ENCODE measurements around the gene FOXN3.

The FOXN3 gene

DNA sequence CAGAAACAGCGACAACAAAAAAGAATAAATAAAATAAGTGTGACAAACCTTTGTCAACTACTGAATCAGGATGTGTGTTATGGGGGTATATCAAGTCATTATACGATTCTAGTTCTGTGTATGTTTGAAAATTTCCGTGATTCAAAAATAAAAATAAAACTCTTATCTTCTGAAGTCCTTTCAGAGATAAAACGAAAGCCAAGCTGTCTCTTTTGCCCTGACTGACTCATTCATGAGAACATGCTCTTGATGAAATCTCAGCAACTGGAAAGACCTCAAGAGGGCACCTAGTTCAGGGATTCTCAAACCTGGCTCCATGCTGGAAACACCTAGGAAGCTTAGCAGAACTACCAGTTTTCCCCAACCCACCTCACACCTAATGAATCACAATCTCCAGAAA, 9.2 kb downstream of the FOXN3 start:
- DNase-seq, result no peak

DNA sequence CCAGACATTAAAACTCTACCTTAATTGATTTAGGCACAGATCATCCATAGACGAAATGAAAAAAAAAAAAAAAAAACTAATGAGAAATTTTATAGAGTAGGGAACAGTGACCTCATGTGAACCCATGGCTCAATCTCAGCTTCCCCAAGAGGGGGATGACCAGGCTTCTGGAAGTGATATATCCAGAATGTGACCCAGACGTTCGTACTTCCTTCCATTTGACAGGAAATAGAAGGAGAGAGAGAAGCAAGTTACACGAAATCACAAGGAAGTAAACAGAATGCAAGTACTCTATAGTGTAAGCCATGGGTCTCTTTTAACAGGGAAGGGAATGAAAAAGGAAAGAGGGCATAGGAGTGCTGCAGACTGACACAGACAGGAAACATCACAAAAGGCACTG, 10.1 kb downstream of the FOXN3 start:
- no peak for DNase-seq

GRCh38 chr14:89406361-89406760, 10.7 kb downstream of the FOXN3 start:
- DNase-seq, result no peak

DNA sequence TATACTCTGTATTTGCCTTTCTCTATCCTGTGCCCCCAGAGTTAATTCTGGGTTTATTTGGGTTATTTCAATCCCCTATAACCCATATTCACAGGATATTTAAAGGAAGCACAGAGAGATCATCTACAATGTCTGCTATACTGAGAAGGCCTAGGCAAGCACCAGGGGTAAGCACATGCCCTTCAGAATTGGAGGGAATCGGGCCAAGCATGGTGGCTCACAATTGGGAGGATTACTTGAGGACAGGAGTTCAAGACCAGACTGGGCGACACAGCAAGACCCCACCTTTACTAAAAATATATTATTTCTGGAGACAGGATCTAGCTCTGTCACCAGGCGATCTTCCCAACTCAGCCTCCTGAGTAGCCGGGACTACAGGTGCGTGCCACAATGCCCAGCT, 11.3 kb downstream of the FOXN3 start:
- DNase-seq, result no peak

- DNase-seq, result no peak
Measured at GRCh38 chr14:89402363-89402762, 14.7 kb downstream of the FOXN3 start.

- DNase-seq, result no peak
Measured at GRCh38 chr14:89401761-89402160, 15.3 kb downstream of the FOXN3 start.

DNA sequence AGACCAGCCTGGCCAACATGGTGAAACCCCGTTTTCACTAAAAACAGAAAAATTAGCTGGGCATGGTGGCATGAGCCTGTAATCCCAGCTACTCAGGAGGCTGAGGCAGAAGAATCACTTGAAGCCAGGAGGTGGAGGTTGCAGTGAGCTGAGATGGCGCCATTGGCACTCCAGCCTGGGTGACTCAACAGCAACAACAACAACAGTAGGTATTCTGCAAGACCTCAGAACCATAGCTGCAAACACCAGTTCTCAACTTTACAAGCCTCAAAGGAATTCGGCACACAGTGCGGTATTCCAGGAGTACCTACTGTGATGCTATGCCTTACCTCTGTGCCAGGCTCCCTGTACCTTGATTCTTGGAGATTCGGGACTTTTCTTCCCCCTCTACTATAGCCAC, 15.8 kb downstream of the FOXN3 start:
- no peak for DNase-seq

- no peak for DNase-seq
Measured at GRCh38 chr14:89400529-89400928, 16.5 kb downstream of the FOXN3 start.

DNA sequence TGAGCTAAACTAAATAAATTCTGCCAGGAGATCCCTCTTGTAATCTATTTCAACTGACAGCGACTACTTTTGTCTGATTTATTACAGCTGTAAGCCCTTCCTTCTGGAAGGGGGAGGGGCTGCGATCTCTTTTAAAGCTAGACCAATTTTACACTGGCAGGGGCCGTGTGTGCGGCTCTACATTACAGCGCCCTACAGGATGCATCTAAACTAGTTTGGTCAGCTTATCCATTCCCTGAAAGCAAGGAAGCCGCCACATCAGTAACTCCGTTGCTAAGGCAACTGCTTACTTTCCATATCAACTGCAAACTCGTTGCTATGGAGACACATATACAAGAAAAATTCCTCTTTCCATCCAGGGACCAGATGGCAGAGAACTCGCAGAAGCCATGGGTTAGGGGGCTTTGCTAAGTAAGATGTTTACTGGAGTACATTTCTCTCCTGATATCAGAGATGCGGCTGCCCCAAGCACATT, 17.4 kb downstream of the FOXN3 start:
- no peak for DNase-seq

DNA sequence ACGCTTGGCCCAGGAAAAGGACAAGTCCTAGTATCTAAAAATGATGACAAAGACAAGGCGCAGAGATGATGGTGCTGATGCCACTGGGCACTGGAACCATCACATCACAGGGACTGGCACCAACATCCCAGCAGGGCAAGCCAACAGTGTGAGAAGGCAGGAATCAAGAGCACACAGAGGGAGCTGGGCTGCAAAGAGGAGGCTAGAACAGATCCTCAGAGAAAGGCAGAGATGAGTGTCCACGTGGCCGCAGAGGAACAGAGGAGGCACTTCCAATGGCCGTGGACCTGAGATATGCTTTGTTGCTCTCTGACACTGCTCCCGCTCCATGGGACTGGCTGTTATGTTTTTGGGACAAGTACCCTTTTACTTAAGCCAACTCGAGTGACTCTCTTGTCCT, 17.9 kb downstream of the FOXN3 start:
- no peak for DNase-seq

- DNase-seq, result no peak
Measured at GRCh38 chr14:89397569-89398230, 19.3 kb downstream of the FOXN3 start.

DNA sequence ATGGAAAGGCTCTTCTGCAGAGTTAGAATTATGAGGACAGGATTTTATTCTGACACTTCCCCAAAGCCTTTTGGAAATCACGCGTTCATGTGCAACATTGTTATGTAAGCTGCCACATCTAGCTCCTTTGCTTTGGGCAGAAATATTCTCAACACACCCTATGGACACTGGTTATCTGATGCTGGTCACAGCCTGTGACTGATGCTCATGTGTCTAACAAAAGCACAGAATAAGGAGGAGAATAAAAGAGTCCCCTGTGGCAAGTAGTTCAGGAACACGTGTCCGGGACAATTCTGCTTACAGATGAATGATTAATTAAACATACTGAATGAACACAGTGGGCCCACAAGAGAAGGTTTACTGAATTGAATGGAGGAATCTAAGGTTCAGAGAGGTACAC, 22.1 kb downstream of the FOXN3 start:
- no peak for DNase-seq

DNA sequence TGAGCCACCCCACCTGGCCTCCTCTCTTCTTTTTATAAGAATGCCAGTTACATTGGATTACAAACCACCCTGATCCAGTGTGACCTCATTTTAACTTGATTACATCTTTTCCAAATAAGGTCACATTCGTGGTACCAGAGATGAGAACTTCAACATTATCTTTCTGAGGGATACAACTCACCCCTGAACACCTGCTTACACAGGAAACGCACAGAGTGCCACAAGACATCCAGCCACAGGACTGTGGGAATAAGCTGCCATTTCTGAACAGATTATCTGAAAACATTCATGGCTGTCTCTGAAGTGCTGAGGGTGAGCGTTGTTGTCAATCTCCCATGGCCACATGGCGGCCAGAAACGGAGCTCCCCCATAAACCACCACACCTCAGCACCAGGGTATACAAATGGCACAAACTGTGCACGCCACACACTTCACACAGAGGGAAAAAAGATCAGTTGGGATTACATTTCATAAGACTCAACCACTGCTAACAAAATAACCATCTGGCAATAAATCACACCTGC, 23.7 kb downstream of the FOXN3 start:
- DNase-seq, result no peak

- no peak for DNase-seq
Measured at GRCh38 chr14:89392181-89392580, 24.9 kb downstream of the FOXN3 start.

DNA sequence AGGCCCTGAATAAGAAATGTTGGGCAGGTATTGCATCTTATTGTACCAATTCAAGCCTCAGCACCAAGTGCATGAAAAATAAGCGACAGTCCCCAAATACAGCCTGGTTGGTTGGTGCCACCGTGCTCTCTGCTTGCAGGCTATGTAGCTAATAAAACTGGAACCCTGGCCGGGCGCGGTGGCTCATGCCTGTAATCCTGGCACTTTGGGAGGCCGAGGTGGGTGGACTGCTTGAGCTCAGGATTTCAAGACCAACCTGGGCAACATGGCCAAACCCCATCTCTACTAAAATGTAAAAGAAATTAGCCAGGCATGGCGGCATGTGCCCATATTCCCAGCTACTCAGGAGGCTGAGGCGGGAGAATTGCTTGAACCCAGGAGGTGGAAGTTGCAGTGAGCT, 25.5 kb downstream of the FOXN3 start:
- DNase-seq, result no peak

GRCh38 chr14:89391123-89391522, 25.9 kb downstream of the FOXN3 start:
- DNase-seq, result no peak

DNA sequence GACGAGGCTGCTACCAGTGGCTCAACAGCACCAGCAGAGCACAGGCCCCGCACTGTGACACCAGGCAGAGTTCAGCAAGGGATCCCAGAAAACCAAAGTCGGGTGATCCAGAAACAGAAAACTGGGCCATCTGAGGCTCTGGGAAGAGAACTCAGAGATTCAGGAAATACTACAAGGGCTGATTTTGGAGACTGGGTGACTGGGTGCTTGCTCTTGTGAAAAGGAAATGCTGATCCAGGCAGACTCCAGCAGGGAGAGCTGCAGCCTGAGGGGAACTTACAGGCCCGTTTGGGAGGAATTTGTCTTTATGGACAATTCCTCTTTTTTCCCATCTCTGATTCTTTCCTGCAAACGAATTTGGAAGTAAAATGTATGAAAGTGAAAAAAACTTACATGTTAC, 28.2 kb downstream of the FOXN3 start:
- no peak for DNase-seq

DNA sequence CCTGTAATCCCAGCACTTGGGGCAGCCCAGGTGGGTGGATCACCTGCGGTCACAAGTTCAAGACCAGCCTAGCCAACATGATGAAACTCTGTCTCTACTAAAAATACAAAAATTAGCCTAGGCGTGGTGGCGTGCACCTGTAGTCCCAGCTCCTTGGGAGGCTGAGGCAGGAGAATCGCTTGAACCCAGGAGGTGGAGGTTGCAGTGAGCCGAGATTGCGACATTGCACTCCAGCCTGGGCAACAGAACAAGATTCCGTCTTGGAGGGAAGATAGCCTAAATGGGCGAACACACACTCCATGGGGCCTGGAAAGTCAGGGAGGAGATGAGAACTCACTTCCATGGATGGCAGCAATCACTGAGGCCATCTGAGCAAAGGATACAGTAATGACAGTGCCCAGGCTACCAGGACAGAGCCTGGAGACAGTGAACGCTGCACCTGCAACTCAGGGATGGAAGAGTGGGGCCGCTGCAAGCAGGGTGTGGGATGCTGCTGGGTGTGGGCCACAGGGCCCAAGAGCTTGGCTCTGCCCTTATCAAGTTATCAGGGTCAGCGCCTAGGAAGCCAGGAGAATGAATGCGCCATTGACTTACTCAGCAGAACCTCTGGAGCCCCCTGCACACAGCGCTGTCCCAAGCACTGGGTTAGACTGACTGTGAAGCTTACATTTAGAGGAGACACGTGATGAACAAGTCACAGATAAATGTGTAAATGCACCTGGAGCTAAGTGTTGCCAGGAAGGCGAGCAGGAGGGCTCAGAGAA, 28.9 kb downstream of the FOXN3 start:
- no peak for DNase-seq

DNA sequence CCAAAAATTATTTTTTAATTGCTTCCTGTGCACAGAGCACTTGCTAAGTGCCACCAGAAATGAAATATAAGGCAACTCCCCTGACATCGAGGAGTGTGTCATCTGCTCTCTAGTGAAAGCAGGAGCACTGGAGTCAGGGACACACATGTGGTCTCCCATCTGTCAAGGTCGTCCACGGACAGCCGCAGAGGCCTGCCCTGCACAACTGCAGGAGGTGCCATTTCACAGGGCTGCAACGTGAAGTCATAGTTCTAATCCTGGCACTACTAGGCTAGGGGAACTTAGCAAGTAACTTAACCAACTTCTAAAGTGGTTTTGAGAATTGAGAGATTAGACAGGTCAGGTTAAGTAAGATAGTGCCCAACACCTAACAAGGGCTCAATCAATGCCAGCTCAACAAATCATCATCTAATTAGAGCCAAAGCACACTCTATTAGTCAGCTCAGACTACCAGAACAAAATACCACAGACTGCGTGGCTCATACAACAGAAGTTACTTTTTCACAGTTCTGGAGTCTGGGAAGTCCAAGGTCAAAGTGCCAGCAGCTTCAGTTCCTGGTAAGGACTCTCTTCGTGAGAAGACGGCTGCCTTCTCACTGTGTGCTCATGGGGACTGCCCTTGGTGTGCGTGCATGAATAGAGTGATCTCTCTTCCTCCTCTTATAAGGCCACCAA, 30.7 kb downstream of the FOXN3 start:
- DNase-seq, result no peak

GRCh38 chr14:89384636-89385035, 32.4 kb downstream of the FOXN3 start:
- no peak for DNase-seq

GRCh38 chr14:89384023-89384422, 33.0 kb downstream of the FOXN3 start:
- DNase-seq, result no peak

DNA sequence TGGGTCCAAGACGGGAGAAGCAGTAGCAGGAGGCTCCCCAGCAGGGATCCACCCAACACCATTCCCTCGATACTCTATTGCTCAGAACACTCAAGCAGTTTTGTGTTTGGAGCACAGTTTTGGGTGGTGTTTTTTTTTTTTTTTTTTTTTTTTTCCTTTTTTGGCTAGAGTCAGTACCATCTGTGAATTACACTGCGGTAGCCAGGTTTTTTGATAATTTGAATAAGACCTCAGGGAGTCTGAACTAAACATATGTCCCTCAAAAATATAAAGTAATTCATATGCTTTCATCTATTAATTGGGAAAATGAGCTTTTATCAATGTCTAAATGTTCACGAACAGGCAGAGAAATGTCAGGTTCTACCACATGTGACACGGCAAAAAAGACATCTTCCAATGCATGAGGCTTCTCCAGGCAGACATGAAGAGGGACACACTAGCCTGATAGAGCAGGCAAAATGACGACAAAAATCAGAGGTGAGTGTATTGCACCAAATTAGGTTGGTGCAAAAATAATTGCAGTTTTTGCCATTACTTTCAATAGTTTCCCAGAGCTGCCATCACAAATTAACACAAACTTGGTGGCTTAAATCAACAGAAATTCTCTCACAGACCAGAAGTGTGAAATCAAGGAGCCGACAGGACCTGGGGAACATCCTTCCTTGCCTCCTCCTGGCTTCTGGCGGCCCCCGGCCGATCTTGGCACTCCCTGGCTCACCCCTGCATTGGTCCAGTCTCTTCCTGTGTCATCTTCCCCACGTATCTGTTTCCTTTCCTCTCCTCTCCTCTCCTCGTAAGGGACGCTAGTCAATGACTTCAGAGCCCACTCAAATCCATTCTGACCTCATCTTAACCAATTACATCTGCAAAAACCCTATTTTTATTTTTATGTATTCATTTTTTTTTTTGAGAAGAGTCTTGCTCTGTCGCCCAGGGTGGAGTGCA, 33.9 kb downstream of the FOXN3 start:
- DNase-seq, result no peak

- DNase-seq, result no peak
Measured at GRCh38 chr14:89382487-89382886, 34.5 kb downstream of the FOXN3 start.
